Mucosa of rectum (tissue), 2 donors: Measurements from ENCODE around the gene DPEP3.
"Not testable (repeated sequence)": the region's sequence is repeated elsewhere in the genome, so short reads cannot be mapped to it uniquely, and the experiment has no call there.

Experiments used
- H3K27ac ChIP-seq, 2 donors: one replicate each; pipeline ENCODE4 v1.7.0; 2013; ENCODE audit warnings: inconsistent platforms in 2 of 2, low read depth in 2 of 2, low read length in 2 of 2
- H3K27me3 ChIP-seq, 2 donors: one replicate each; pipeline ENCODE4 v1.7.0; 2013; ENCODE audit warnings: low read length in 2 of 2; ENCODE audit not compliant: control insufficient read depth in 2 of 2, insufficient read depth in 2 of 2
- H3K36me3 ChIP-seq, 2 donors: one replicate each; pipeline ENCODE4 v1.7.0; 2013; ENCODE audit warnings: low read length in 2 of 2; ENCODE audit not compliant: control insufficient read depth in 2 of 2, insufficient read depth in 2 of 2
- H3K4me1 ChIP-seq, 2 donors: one replicate each; pipeline ENCODE4 v1.7.0; 2013; ENCODE audit warnings: low read length in 2 of 2, mild to moderate bottlenecking in 1 of 2; ENCODE audit not compliant: control insufficient read depth in 2 of 2, insufficient read depth in 2 of 2
- H3K4me3 ChIP-seq, 2 donors: one replicate each; pipeline ENCODE4 v1.7.0; 2013; ENCODE audit warnings: low read length in 2 of 2
- H3K9ac ChIP-seq, 2 donors: one replicate each; pipeline ENCODE4 v1.7.0; 2013; ENCODE audit warnings: low read length in 2 of 2, low read depth in 1 of 2, mild to moderate bottlenecking in 1 of 2
- H3K9me3 ChIP-seq, 2 donors: one replicate each; pipeline ENCODE4 v1.7.0; 2013; ENCODE audit warnings: low read length in 2 of 2; ENCODE audit not compliant: control insufficient read depth in 2 of 2
- donor health status: healthy.
- donor health status: Normal muscosa, but diverticular disease.

DPEP3 gene

DNA sequence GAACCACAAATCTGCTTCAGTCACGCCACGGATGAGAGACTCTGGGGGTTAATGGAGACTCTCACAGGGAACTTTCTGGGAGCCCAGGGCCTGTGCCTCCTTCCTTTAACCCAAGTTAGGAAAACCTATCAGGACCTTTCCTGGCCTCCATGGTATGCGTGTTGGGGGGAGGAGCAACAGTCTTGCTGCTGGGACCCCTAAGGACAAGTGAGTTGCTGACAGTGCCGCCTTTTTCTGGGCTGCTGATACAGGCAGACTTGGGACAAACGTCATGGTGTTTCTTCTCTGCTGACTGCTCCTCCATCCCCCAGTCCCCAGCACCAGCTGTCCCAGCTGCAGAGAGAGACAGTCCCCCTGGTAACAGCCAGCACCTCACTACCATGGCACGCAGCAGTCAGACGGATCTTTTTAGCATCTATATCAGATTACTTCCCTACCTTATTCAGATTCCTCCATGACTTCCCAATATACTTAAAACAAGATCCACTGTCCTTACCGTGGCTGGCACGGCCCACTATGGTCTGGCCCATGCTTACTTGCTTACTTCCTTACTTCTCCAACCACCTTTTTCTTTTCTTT is 28.9 kb upstream of the DPEP3 start:
- no peak overlapping the region for H3K27ac ChIP-seq
- no peak overlapping the region for H3K4me3 ChIP-seq
- H3K4me1 ChIP-seq = peaks cover 0 to 3% of the 10 kb centered on the region in 2 donors
- H3K27me3 ChIP-seq = no peaks in the 10 kb centered on the region
- no peak overlapping the region for H3K9ac ChIP-seq
- H3K9me3 ChIP-seq = no peaks in the 10 kb centered on the region
- H3K36me3 ChIP-seq = no peaks in the 10 kb centered on the region

DNA sequence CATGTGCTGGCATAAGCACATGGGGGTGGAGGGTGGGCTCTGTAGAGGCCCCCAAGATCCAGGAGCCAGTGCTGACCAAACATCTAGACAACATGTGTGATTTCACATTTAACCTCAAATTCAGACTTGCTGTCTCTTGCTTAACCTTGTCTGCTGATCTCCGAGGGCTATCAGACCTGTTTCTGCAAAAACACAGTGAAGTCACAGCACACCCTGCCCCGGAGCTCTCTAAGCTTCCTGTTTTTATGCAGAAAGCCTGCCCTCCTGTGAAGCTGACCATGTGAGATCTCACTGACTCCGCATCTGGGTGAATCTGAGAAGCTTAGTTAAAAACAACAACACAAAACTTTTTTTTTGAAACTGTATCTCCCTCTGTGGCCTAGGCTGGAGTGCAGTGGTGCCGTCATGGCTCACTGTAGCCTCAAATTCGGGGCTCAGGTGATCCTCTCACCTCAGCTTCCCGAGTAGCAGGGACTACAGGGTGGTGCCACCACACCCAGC is 25.5 kb upstream of the DPEP3 start:
- Histone ChIP-seq H3K36me3 (no peaks in the 10 kb centered on the region), H3K27ac (peak overlapping the region; percentile 68 to 74), H3K9me3 (no peaks in the 10 kb centered on the region), H3K4me3 (no peak overlapping the region), H3K27me3 (no peaks in the 10 kb centered on the region), H3K9ac (peak overlapping the region in 1 of 2 donors; percentile 17), H3K4me1 (peaks cover 0 to 3% of the 10 kb centered on the region in 2 donors)

DNA sequence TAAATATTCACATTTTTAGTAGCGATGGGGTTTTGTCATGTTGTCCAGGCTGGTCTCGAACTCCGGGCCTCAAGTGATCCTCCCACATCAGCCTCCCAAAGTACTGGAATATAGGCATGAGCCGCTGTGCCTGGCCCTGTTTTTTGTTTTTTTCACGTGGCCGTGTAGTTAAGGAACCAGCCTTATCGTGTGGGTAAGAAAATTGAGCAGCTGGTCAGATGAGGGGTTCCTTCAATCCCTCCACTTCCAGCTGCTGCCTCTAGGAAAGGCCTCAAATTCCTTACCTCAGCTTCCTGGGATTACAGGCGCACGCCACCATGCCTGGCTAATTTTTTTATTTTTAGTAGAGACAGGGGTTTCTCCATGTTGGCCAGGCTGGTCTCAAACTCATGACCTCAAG is 24.9 kb upstream of the DPEP3 start:
- H3K4me3 ChIP-seq = no peak overlapping the region
- peak overlapping the region; percentile 68 to 74 for H3K27ac ChIP-seq
- no peaks in the 10 kb centered on the region for H3K9me3 ChIP-seq
- no peaks in the 10 kb centered on the region for H3K36me3 ChIP-seq
- no peak overlapping the region for H3K9ac ChIP-seq
- no peaks in the 10 kb centered on the region for H3K27me3 ChIP-seq
- H3K4me1 ChIP-seq = peaks cover 0 to 4% of the 10 kb centered on the region in 2 donors

DNA sequence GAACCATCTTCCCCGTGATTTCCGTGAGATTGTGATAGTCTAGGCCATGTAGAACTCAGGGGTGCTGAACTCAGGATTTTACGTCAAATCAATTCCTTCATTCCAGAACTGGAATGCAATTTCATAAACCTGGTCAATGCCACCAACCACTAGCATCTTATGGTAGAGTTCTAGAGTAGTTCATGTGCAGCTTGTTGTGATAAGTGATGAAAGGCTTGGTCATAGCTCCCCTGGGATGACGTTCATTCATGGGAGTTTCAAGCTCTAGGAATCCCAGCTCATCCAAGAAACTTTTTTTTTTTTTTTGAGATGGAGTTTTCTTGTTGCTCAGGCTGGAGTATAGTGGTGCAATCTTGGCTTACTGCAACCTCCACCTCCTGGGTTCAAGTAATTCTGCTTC is 22.7 kb upstream of the DPEP3 start:
- no peak overlapping the region for H3K4me3 ChIP-seq
- no peak overlapping the region for H3K27ac ChIP-seq
- H3K9ac ChIP-seq = no peak overlapping the region
- H3K9me3 ChIP-seq = no peaks in the 10 kb centered on the region
- no peaks in the 10 kb centered on the region for H3K36me3 ChIP-seq
- peaks cover 0 to 8% of the 10 kb centered on the region in 2 donors for H3K4me1 ChIP-seq
- no peaks in the 10 kb centered on the region for H3K27me3 ChIP-seq

DNA sequence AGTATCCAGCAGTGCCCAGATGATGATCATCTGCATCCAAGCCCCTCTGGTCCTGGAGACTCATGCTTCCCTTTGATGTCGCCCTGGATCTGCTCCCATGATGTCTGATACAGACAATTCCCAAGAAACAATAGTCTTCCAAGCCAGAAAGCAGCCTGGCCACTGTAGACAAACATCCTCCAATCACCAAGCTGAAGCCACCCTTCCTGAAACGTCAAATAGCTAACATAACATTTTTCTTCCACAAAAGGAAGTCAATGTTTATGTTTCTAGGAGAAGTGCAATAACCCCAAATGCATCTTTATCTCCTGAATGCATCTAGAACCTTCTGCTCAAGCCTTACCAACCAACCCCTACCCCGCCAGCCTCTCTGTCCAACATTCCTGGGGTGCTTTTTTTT is 20.2 kb upstream of the DPEP3 start:
- Histone ChIP-seq H3K4me1 (peaks cover 0 to 5% of the 10 kb centered on the region in 2 donors), H3K27me3 (no peaks in the 10 kb centered on the region), H3K9ac (peak overlapping the region in 1 of 2 donors; percentile 32), H3K4me3 (peak overlapping the region in 1 of 2 donors; percentile 57), H3K9me3 (no peaks in the 10 kb centered on the region), H3K27ac (peak overlapping the region; percentile 68 to 84), H3K36me3 (no peaks in the 10 kb centered on the region)

DNA sequence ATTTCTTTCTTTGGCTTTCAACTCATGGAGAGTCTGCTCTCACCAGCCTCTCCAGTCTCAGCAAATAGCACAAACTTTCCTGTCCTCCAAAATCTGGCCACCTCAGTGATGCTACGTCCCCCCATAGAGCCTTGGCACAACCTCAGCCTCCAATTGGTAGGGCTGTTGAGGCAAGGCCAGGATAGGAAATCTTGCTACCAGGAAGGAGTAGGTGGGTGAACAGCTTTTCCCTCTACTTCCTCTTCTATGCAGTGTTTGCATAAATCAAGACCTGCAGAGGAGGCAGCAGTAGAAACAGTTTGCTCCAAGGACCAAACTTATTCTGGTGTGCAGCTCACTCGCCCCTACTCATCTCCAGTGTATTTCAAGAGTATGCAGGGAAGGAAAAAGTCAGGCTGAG is 19.7 kb upstream of the DPEP3 start:
- H3K27me3 ChIP-seq = no peaks in the 10 kb centered on the region
- H3K27ac ChIP-seq = peak overlapping the region; percentile 68 to 84
- no peak overlapping the region for H3K9ac ChIP-seq
- H3K9me3 ChIP-seq = no peaks in the 10 kb centered on the region
- peaks cover 0 to 5% of the 10 kb centered on the region in 2 donors for H3K4me1 ChIP-seq
- H3K36me3 ChIP-seq = no peaks in the 10 kb centered on the region
- H3K4me3 ChIP-seq = peak overlapping the region in 1 of 2 donors; percentile 57

DNA sequence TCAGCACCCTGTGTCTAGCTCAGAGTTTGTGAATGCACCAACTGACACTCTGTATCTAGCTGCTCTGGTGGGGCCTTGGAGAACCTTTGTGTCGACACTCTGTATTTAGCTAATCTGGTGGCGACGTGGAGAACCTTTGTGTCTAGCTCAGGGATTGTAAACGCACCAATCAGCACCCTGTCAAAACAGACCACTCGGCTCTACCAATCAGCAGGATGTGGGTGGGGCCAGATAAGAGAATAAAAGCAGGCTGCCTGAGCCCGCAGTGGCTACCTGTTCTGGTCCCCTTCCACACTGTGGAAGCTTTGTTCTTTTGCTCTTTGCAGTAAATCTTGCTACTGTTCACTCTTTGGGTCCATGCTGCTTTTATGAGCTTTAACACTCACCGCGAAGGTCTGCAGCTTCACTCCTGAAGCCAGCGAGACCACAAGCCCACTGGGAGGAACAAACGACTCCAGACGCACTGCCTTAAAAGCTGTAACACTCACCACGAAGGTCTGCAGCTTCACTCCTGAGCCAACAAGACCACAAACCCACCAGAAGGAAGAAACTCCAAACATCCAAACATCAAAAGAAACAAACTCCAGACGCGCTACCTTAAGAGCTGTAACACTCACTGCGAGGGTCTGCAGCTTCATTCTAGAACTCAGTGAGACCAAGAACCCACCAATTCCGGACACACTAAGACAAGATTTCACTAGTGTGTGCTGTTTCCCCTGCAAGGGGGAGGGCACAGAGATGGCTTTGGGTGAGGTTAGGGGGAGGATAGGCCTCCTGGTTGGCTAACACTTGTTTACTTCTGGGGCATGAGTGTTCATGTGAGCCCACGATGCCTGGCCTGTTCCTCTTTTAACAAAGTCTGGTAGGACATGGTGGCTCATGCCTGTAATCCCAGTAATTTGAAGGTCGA is 18.7 kb upstream of the DPEP3 start, which contains the start of gene DPEP2:
TSS of gene DPEP2 (minus strand) at position 706 of the 910 bp plus-strand sequence. CDS start 6,272 bp downstream, outside the sequence.
- not testable (repeated sequence) for H3K4me1 ChIP-seq, H3K9me3 ChIP-seq, H3K27me3 ChIP-seq, H3K36me3 ChIP-seq
- Histone ChIP-seq H3K27ac (peak within 1 kb of the TSS; percentile 68 to 84), H3K4me3 (peak within 1 kb of the TSS in 1 of 2 donors; percentile 57), H3K9ac (peak within 1 kb of the TSS; percentile 14 to 52)

DNA sequence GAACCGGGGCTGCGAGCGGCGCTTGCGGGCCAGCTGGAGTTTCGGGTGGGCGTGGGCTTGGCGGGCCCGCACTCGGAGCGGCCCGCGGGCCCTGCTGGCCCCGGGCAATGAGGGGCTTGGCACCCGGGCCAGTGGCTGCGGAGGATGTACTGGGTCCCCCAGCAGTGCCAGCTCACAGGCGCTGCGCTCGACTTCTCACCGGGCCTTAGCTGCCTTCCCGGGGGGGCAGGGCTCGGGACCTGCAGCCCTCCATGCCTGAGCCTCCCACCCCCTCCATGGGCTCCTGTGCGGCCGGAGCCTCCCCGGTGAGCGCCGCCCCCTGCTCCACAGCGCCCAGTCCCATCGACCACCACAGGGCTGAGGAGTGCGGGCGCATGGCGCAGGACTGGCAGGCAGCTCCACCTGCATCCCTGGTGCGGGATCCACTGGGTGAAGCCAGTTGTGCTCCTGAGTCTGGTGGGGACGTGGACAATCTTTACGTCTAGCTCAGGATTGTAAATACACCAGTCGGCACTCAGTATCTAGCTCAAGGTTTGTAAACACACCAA is 18.0 kb upstream of the DPEP3 start:
- peak overlapping the region in 1 of 2 donors; percentile 57 for H3K4me3 ChIP-seq
- not testable (repeated sequence) for H3K27me3 ChIP-seq, H3K36me3 ChIP-seq, H3K27ac ChIP-seq, H3K4me1 ChIP-seq, H3K9ac ChIP-seq, H3K9me3 ChIP-seq

DNA sequence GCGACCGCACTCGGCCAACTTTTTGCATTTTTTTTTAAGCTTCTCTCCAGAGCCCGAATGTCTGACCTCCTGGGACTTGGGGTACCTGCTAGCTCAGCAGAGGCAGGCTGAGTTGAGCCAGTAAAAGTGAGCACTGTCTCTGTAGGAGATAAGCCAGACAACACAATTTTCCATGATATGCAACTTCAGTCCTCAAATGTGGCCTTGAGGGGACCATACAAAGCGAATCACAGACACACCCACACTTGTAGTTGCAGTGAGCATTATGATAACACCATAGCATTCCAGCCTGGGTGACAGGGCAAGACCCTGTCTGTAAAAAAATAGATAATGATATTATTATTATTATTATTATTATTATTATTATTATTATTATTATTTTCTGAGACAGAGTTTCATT is 16.4 kb upstream of the DPEP3 start:
- H3K27me3 ChIP-seq = no peaks in the 10 kb centered on the region

DNA sequence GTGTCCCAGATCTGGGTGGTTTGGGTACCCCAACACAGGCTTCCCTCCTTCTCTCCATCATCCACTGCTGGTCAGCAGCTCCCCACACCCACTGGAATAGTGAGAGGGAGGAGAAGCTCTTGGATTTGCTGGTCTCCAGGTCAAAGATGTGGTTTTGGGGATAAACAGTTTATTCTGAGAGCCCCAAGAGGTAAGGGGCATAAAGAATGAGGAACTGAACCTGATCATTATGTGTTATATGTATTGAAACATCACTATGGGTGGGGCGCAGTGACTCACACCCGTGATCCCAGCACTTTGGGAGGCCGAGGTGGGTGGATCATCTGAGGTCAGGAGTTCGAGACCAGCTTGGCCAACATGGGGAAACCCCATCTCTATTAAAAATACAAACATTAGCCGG is 15.1 kb upstream of the DPEP3 start:
- no peaks in the 10 kb centered on the region for H3K9me3 ChIP-seq
- peaks cover 10 to 15% of the 10 kb centered on the region in 2 donors for H3K4me1 ChIP-seq
- no peak overlapping the region for H3K9ac ChIP-seq
- no peak overlapping the region for H3K27ac ChIP-seq
- no peak overlapping the region for H3K4me3 ChIP-seq
- no peaks in the 10 kb centered on the region for H3K36me3 ChIP-seq
- no peaks in the 10 kb centered on the region for H3K27me3 ChIP-seq

More for the DNA sequence above, 16.4 kb upstream of the DPEP3 start:
- Histone ChIP-seq H3K9me3 (no peaks in the 10 kb centered on the region), H3K36me3 (no peaks in the 10 kb centered on the region), H3K4me1 (peaks cover 10 to 15% of the 10 kb centered on the region in 2 donors), H3K9ac (no peak overlapping the region), H3K4me3 (no peak overlapping the region), H3K27ac (no peak overlapping the region)
